SKM-1 treated with dmso at 0.1 percent for 144 hours (cell line): ENCODE measurements around the gene HSPB6.

Experiments used
- DNase-seq: peaks from one replicate; lab custom pipeline; 2025; ENCODE audit not compliant: unreplicated experiment; lab: John Stamatoyannopoulos, UW

Gene HSPB6

DNA sequence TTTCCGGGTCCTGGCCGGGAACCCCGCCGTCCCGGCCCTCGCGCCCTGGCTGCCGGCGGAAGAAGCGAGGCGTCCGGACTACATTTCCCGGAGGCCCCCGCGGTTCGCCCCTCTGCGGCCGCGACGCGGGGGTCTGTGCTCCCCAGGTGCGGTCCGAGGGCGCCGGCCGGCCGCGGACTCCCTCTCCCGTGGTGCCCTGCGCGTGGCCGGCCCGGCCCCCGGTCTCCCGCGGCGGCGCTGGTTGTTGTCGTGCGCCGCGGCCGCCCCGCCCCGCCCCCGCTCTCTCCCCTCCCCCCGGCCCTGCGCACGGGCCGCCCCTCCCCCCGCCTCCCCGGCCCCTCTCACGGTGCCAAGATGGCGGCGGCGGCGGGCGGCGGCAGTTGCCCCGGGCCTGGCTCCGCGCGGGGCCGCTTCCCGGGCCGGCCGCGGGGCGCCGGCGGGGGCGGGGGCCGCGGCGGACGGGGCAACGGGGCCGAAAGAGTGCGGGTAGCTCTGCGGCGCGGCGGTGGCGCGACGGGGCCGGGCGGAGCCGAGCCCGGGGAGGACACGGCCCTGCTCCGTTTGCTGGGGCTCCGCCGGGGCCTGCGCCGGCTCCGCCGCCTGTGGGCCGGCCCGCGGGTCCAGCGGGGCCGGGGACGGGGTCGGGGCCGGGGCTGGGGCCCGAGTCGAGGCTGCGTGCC is 39.0 kb downstream of the HSPB6 start, which contains the start of gene KMT2B:
Gene KMT2B, plus strand, starts transcription at position 339 of the 680 bp plus-strand sequence. Its CDS starts 16 bp downstream, at position 355.
- DNase-seq, result no peak

DNA sequence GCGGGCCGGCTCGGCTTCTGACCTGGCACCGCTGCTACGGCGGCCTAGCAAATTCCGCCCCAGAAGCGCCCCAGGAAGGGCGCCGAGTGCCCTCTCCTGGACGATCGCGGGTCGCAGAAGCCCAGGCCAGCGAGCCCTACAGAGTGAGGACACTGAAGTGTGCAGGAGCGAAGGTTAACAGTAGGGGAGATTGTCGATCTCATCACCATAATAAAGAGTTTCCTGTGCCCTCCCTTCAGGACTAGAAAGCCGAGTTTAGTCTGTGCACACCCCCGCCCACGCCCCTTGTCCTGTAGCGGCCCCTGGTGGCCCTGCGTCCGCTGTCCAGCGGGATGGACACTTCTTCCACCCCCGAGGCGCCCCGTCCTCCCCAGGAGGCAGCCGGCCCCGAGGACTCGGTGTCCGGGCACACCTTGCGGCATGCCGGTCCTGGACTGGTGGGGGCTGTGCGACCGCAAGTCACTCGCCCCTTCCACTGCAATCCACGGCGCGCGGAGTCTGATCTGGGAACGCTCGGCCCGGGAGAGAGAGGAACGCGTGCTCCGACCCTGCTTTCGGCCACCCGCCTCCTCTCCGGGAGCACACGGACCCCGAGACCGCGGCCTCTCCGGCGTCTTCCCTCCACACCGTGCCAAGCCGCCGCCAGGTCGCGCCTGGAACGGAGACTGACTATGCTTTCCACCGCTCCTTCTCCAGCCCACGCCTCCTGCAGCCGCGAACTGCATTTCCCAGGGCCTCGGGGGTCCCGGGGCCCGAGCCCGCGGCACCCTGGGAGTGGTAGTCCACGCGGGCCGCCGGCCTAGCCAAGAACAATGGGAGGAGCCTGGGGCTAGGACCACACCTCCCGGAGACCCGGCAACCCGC is 39.8 kb downstream of the HSPB6 start:
- DNase-seq, result peak; percentile 96

DNA sequence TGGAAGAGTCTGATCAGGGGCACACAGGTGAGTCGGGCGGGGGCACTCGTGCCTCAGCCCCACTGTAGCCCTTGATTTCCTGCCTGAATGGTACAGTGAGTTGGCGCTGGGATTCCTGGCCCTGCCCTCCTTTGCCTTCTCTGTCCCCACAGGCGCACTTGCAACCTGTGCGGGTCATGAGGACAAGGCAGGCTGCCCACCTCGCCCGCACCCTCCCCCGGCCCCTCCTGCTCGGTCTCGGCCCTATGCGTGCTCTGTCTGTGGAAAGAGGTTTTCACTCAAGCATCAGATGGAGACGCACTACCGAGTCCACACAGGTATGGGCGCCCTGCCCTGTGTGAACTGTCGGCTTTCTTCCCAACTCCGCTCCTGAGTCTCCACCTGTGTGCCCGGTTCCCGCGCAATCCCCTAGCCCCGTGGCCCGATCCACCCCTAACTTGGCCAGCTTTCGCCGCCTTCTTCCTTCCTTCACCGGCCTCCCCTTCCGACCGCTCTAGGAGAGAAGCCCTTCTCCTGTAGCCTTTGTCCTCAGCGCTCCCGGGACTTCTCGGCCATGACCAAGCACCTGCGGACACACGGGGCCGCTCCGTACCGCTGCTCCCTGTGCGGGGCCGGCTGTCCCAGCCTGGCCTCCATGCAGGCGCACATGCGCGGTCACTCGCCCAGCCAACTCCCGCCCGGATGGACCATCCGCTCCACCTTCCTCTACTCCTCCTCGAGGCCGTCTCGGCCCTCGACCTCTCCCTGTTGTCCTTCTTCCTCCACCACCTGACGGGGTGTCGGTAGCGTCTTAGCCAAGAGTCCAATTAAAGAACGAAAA is 40.6 kb downstream of the HSPB6 start:
- no peak for DNase-seq

DNA sequence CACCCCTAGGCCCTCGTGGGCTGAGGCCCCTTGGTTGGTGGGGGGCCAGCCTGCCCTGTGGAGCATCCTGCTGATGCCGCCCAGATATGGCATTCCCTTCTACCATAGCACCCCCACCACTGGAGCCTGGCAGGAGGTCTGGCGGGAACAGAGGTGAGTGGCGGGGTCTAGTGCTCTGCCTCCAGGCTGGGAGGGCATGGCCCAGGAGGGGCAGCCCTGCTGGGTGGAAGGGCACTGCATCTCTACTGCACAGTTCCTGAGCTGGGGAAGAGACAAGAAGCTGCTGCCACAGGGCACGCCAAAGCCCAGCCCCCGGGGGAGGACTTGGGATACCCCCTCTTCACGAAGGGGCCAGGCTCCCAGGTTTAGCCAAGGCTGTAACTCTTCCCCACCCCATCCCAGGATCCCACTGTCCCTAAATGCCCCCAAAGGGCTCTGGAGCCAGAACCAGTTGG is 41.4 kb downstream of the HSPB6 start:
- DNase-seq, result no peak

DNA sequence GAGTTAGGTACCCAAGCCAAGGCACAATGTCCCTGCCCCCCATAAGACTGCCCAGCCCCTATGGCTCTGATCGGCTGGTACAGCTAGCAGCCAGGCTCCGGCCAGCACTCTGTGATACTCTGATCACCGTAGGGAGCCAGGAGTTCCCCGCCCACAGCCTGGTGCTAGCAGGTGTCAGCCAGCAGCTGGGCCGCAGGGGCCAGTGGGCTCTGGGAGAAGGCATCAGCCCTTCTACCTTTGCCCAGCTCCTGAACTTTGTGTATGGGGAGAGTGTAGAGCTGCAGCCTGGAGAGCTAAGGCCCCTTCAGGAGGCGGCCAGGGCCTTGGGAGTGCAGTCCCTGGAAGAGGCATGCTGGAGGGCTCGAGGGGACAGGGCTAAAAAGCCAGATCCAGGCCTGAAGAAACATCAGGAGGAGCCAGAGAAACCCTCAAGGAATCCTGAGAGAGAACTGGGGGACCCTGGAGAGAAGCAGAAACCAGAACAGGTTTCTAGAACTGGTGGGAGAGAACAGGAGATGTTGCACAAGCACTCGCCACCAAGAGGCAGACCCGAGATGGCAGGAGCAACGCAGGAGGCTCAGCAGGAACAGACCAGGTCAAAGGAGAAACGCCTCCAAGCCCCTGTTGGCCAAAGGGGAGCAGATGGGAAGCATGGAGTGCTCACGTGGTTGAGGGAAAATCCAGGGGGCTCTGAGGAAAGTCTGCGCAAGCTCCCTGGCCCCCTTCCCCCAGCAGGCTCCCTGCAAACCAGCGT is 42.1 kb downstream of the HSPB6 start:
- no peak for DNase-seq

DNA sequence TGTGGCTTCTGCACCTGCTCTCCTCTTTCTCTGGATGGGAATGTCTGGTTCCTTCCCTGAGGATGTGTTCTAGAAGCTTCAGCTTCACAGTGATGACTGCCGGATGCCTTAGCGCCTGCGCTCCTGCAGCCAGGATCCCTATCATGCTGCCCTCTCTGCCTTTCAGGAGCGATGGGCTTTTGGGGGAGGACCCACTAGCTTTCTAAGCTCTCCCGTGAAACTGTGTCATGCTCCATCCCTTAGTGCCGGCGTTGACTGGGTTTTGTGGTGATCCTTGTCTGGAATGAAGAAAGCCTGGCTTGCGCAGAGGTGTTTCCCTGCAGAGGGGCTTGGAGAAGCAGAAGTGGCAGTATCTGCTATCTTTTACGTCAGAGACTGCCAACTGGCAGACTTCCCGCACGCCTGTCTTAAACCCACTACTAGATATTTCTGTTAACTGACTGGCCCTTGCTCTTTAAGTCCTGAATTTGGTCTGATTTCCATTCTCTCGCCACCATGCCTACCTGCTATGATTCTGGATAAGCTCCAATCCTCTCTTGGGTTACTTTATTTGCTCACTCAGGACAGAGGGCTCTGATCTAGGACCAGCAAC is 42.8 kb downstream of the HSPB6 start:
- DNase-seq, result no peak

DNA sequence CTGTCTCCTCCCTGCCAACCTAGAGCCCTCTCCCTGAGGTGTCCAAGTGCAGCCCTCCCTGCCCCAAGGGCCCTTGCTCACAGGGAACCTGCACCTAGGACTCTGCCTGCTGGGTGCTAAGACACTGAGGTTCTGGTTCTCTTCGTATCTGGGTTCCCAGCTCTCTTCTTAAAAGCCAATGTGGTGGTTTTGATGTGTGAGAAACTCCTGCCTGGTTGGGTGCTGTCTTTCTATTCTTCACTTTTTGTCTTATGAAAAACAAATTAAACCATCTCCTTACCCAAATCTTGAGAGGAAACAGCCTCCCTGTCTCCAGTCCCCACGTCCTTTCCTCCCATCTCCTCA is 43.4 kb downstream of the HSPB6 start:
- DNase-seq, result no peak

DNA sequence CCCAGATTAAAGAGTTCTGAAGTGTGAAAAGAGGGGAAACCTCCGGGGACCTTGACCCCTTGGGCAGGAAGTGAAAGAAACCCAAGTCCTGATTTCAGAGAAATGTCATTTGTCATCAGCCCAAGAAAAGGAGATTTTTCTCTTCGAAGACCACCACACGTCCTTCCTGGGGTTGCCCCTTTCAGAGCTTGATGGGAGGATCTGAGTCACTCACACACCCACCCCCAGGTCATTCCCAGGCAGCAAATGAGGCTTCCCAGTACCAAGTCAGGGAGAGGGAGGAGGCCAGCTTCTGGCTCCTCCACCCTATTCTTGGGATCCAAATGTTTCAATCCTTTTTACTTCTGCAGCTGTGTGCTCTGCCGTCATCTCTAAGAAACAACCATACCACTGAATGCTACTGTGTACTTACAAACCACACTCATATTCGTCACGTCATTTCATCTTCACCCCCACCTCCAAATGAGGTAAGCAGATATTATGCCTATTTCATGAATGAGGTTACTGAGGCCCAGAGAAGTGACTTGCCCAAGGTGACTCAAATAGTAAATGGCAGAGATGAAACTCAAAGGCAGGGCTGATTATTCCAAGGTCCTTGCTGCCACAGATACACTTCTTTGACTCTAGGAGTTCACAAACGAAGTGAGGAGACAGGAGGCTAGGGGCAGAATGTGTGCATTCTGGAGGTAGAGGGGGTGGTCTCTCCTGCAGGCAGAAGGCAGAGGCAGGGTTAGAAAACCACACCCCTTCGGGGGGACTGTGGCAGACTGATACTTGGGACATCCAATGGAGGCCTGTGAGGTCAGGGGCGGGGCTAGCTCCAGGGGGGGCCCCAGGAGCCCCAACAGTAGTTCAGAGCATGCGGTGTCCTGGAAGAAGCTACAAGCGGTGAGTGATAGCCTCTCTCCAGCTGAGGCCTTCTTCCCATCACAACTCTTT is 44.0 kb downstream of the HSPB6 start:
- DNase-seq, result no peak

DNA sequence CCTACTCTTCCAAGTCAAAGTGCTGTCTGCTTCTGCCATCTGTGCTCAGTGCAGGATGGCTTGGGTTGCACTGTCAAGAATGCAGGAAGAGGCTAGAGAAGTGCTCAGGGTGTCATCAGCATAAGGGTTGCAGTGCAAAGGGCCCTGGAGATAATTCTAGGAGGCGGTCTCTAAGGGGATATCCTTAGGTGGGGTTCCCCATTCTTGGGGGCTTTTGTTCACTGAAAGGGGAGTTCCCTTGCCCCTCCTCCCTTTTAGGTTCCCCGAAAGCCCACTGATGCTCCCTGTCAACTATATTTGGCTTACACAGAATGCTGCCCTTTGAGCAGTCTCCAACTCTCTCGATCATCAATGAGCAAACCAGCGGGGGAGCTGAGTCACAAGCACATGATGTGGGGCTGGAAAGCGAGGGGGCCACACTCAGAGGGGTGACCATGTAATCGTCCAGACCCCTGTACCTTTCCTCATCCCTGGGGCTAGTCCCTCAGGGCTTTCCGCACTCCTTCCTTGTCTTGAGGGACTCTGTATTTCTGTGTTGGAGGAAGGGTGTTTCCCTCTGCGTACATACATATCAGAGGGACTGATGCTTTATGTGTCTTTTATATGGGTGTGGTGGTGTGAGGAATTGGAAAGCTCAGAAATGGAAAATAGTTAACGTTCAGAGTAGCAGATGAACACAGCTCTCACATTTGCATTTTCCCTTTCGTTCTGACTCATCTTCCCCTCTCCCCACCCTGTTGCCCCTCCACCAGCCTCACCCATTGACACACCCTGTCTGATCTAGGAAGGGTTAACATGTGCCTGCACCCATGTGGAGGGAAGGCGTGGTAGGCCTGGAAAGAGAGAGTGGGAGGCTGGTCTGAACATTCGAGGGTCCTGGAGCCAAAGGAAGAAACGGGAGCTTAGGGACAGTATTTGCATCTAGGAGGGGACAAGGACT is 45.8 kb downstream of the HSPB6 start:
- no peak for DNase-seq

DNA sequence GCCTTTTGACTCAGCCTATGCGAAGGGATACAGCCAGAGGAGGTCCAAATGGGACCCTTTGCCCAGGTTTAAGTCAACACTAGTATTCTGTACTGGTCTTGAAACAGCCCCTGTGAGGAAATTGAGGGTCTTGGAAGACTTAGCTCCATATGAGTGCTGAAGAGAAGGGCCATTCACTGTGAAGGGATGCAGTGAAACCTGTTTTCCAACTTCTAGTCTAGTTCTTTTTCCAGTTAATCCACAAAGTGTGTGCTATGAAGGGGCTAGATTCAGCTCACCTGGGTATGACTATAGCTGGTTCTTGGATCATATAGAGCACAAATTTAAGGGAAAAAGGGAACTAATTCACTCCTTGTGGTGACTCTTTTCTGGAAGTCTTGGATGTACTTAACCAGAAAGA is 48.4 kb downstream of the HSPB6 start:
- no peak for DNase-seq
